IMR-90 (cell line): ENCODE measurements around the gene CTNNA2. TPM values are rescaled to one million over a fixed set of nuclear protein-coding genes. Genes with fewer than 3 reads are reported as not detected.

Experiments used
- ATAC-seq: fragments of 200-7000 bp; cut with Tn5 transposase; 2 replicates; pipeline ENCODE4 v1.9.1; 2020; ENCODE audit warnings: low read depth, mild to moderate bottlenecking, moderate library complexity
- BruUV-seq: library from RNA; stranded (reverse); fragments of 400-500 nt; replicated peaks from 2 replicates; lab custom pipeline; 2021; lab: Mats Ljungman, UMichigan
- CTCF ChIA-PET: fragments of 300-600 bp; formaldehyde crosslinking; extraction: SDS; loops from one replicate; lab custom pipeline; 2021; ENCODE audit warnings: antibody characterized with exemption; lab: Yijun Ruan, JAX
- POLR2A ChIA-PET: fragments of 300-600 bp; sonication (Branson Sonifier 250); formaldehyde crosslinking; loops from one replicate; lab custom pipeline; 2022; ENCODE audit warnings: antibody characterized with exemption; ENCODE audit not compliant: unreplicated experiment; lab: Charles Lee
- DNase-seq: peaks from one replicate; pipeline ENCODE4 v3.0.0; 2013
- H2AFZ ChIP-seq: replicated peaks from 2 replicates; pipeline ENCODE3; 2013; ENCODE audit warnings: low read length, mild to moderate bottlenecking; ENCODE audit not compliant: poor library complexity
- H2AK5ac ChIP-seq: 2 replicates; pipeline ENCODE4 v1.6.1; 2013; ENCODE audit warnings: low read depth, low read length, inconsistent platforms
- H2AK9ac ChIP-seq: replicated peaks from 2 replicates; pipeline ENCODE3; 2013; ENCODE audit warnings: mild to moderate bottlenecking, low read depth, low read length, moderate library complexity; ENCODE audit not compliant: poor library complexity
- H2BK120ac ChIP-seq: 2 replicates; pipeline ENCODE4 v1.6.1; 2013; ENCODE audit warnings: low read depth, low read length, inconsistent platforms
- H2BK15ac ChIP-seq: 3 replicates; pipeline ENCODE4 v1.6.1; 2013; ENCODE audit warnings: low read depth, low read length, inconsistent platforms
- H2BK20ac ChIP-seq: 2 replicates; pipeline ENCODE4 v1.6.1; 2013; ENCODE audit warnings: low read depth, mild to moderate bottlenecking, inconsistent platforms, low read length, moderate library complexity
- H2BK5ac ChIP-seq: 2 replicates; pipeline ENCODE4 v1.6.1; 2013; ENCODE audit warnings: mild to moderate bottlenecking, low read depth, low read length, inconsistent platforms; ENCODE audit not compliant: poor library complexity, severe bottlenecking
- H3K14ac ChIP-seq: replicated peaks from 2 replicates; pipeline ENCODE4 v1.6.1; 2013; ENCODE audit warnings: low read depth, low read length, inconsistent platforms
- H3K18ac ChIP-seq: 2 replicates; pipeline ENCODE4 v1.6.1; 2013; ENCODE audit warnings: low read depth, low read length, control low read depth
- H3K23ac ChIP-seq: 2 replicates; pipeline ENCODE4 v1.6.1; 2013; ENCODE audit warnings: low read depth, low read length, inconsistent platforms
- H3K27ac ChIP-seq: 2 replicates; pipeline ENCODE4 v1.5.1; 2013; ENCODE audit warnings: mild to moderate bottlenecking, control low read depth, low read length; ENCODE audit not compliant: insufficient read depth
- H3K27me3 ChIP-seq: 2 replicates; pipeline ENCODE4 v1.6.1; 2013; ENCODE audit warnings: low read length; ENCODE audit not compliant: control insufficient read depth, insufficient read depth
- H3K36me3 ChIP-seq: 2 replicates; pipeline ENCODE4 v1.6.1; 2013; ENCODE audit warnings: low read length, mixed read lengths; ENCODE audit not compliant: control insufficient read depth, insufficient read depth
- H3K4ac ChIP-seq: 2 replicates; pipeline ENCODE4 v1.6.1; 2013; ENCODE audit warnings: low read depth, low read length, inconsistent platforms
- H3K4me1 ChIP-seq: 2 replicates; pipeline ENCODE4 v1.6.1; 2013; ENCODE audit warnings: low read length, mixed read lengths; ENCODE audit not compliant: control insufficient read depth, insufficient read depth
- H3K4me2 ChIP-seq: 2 replicates; pipeline ENCODE4 v1.6.1; 2013; ENCODE audit warnings: low read depth, mild to moderate bottlenecking, control low read depth, low read length, moderate library complexity
- H3K4me3 ChIP-seq: 2 replicates; pipeline ENCODE4 v1.5.1; 2013; ENCODE audit warnings: low read depth, mild to moderate bottlenecking, control low read depth, low read length, moderate library complexity; ENCODE audit not compliant: insufficient read depth
- H3K56ac ChIP-seq: 2 replicates; pipeline ENCODE4 v1.6.1; 2013; ENCODE audit warnings: low read length, inconsistent platforms; ENCODE audit not compliant: insufficient read depth; ENCODE audit errors: extremely low read depth
- H3K79me1 ChIP-seq, 2 experiments: 2 replicates each; pipeline ENCODE4 v1.6.1; 2013; ENCODE audit warnings: low read length in 2 of 2, inconsistent platforms in 1 of 2, low read depth in 1 of 2
- H3K9ac ChIP-seq: 2 replicates; pipeline ENCODE4 v1.6.1; 2013; ENCODE audit warnings: low read depth, low read length, control low read depth
- H3K9me1 ChIP-seq: 2 replicates; pipeline ENCODE4 v1.6.1; 2013; ENCODE audit warnings: low read length, inconsistent platforms; ENCODE audit not compliant: insufficient read depth
- H3K9me3 ChIP-seq: 2 replicates; pipeline ENCODE4 v1.6.1; 2013; ENCODE audit warnings: low read length; ENCODE audit not compliant: control insufficient read depth, insufficient read depth
- H4K20me1 ChIP-seq: 2 replicates; pipeline ENCODE4 v1.6.1; 2013; ENCODE audit warnings: low read length, inconsistent platforms; ENCODE audit not compliant: insufficient read depth
- H4K5ac ChIP-seq: 2 replicates; pipeline ENCODE4 v1.6.1; 2013; ENCODE audit warnings: mild to moderate bottlenecking, low read depth, low read length, control low read depth
- H4K8ac ChIP-seq, 2 experiments: 2 replicates each; pipeline ENCODE4 v1.6.1; 2013; ENCODE audit warnings: low read depth in 2 of 2, low read length in 2 of 2, control low read depth in 1 of 2, inconsistent platforms in 1 of 2
- H4K91ac ChIP-seq: 2 replicates; pipeline ENCODE4 v1.6.1; 2013; ENCODE audit warnings: low read depth, low read length, inconsistent platforms; ENCODE audit not compliant: insufficient read depth
- CEBPB ChIP-seq: IDR thresholded peaks from 2 replicates; pipeline ENCODE4 v1.6.1; 2012; ENCODE audit warnings: low read depth, low read length, improper control_type of control experiment
- MXI1 ChIP-seq: IDR thresholded peaks from 2 replicates; pipeline ENCODE4 v1.6.1; 2012; ENCODE audit warnings: low read depth, mild to moderate bottlenecking, low read length, moderate library complexity, borderline replicate concordance
- WGBS, 2 experiments: methylation state at CpG; one replicate each; pipeline versions ENCODE4 v1.1.5 to v1.1.7; 2013; ENCODE audit warnings: missing lambda C conversion rate in 2 of 2; ENCODE audit not compliant: insufficient read length in 1 of 2; ENCODE audit errors: extremely low coverage in 2 of 2; 5-methylcytosine and 5-hydroxymethylcytosine counted together
- dilution Hi-C: fragments of 300-500 bp; cut with HindIII; formaldehyde crosslinking; loops from one replicate; pipeline ENCODE4 v1.14.3; 2018; ENCODE audit warnings: low sequenced_read_pairs; ENCODE audit not compliant: unreplicated experiment
- in situ Hi-C: fragments of 300-500 bp; cut with MboI; formaldehyde crosslinking; loops from 3 replicates; pipeline ENCODE4 v1.14.3; 2019; ENCODE audit warnings: low sequenced_read_pairs, inconsistent platforms, mixed read lengths
- intact Hi-C: fragments of 100-400 bp; cut with micrococcal nuclease; formaldehyde crosslinking; loops from 2 replicates; pipeline ENCODE4 v1.10.0; 2022
- polyA plus RNA-seq, 3 experiments: library from polyadenylated mRNA; depleted of rRNA; stranded (reverse); fragments of >200 nt; gene quantifications; 2 replicates each; pipeline ENCODE4 v1.2.3, GENCODE V29; 2012; ENCODE audit warnings: low replicate concordance in 1 of 3
- total RNA-seq: library from RNA; depleted of rRNA; stranded (reverse); fragments of >200 nt; gene quantifications from 2 replicates; pipeline ENCODE4 v1.2.3, GENCODE V29; 2012

CTNNA2 gene
- total and polyA plus RNA-seq, 2 of the 4 experiments (the other 2 are of a cell fraction): not detected

DNA sequence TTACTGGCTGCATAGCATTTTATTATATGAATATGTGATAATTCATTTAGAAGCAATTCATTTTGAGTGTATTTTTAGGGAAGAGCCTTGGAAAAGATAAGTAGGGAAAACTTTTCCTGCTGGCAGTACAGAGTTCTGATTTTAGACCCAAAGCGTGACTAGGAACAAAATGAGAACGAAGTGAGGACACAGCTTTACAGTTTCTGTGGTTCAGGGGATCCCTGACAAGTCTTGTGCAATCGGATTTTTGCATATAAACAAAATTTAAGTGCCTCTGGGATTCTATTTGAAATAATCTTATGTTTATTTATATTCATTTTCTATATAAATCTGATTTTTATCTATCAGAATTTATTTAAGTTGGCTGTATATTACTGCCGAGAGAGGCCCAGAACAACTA lies 402.6 kb downstream of the CTNNA2 start:
- Histone ChIP-seq H2BK5ac (no peak overlapping the region), H3K79me1 (no peaks in the 10 kb centered on the region), H4K8ac (no peak overlapping the region), H4K91ac (no peak overlapping the region), H3K27ac (no peak overlapping the region), H2AK9ac (no peak overlapping the region), H3K9me3 (no peaks in the 10 kb centered on the region), H4K20me1 (no peaks in the 10 kb centered on the region), H3K23ac (no peak overlapping the region), H2BK120ac (no peak overlapping the region), H2AFZ (no peak overlapping the region), H3K9me1 (no peaks in the 10 kb centered on the region), H2BK15ac (no peak overlapping the region), H3K4me1 (no peaks in the 10 kb centered on the region), H3K4me2 (no peak overlapping the region), H2BK20ac (no peak overlapping the region), H4K5ac (no peak overlapping the region), H3K36me3 (no peaks in the 10 kb centered on the region), H3K4ac (no peak overlapping the region), H3K9ac (no peak overlapping the region), H3K18ac (no peak overlapping the region), H3K27me3 (no peaks in the 10 kb centered on the region), H3K14ac (no peak overlapping the region), H3K4me3 (no peak overlapping the region), H2AK5ac (no peak overlapping the region), H3K56ac (no peak overlapping the region)
- in situ Hi-C loops (no loop called here), intact Hi-C loops (no loop called here), dilution Hi-C loops (no loop called here)
- no peak for TF ChIP-seq MXI1
- TF ChIP-seq CEBPB: peak; percentile 34; the same call in 1 of the 2 replicates
- no TSS peak for BruUV-seq
- DNase-seq (no peak), ATAC-seq (no peak)
- no CpG with 5 or more reads among the region's 4 CpGs for WGBS, 2 experiments
- CTCF ChIA-PET: no interaction called here
- POLR2A ChIA-PET: no interaction called here
